A549 (cell line): ENCODE measurements around the gene SETX. TPM values are rescaled to one million over a fixed set of nuclear protein-coding genes. Genes with fewer than 3 reads are reported as not detected.

Source experiments
- ATAC-seq, 2 experiments: fragments of 200-7000 bp in 1 of 2; fragments of >200 bp in 1 of 2; cut with Nextera tagmentation in 1 of 2; cut with Tn5 transposase in 1 of 2; 3 replicates each; pipeline versions ENCODE4 v1.8.0 to v1.9.1; 2018 to 2020; ENCODE audit warnings: mild to moderate bottlenecking in 1 of 2, moderate library complexity in 1 of 2
- CTCF ChIA-PET: fragments of 300-600 bp; sonication (Branson Sonifier 250); formaldehyde crosslinking; extraction: SDS; loops from one replicate; lab custom pipeline; 2021; ENCODE audit warnings: antibody characterized with exemption, inconsistent platforms; lab: Yijun Ruan, JAX
- POLR2A ChIA-PET: fragments of 350-600 bp; formaldehyde crosslinking; extraction: SDS; loops from one replicate; lab custom pipeline; 2021; ENCODE audit warnings: antibody characterized with exemption, inconsistent platforms; lab: Yijun Ruan, JAX
- DNase-seq, 2 experiments: peaks; one replicate each; pipeline versions ENCODE4 v3.0.0 to v3.0.0-alpha.2; 2011 to 2016; ENCODE audit warnings: low read depth in 1 of 2, low spot score in 1 of 2
- FAIRE-seq: peaks from 2 replicates; lab custom pipeline; 2011; peaks lifted over from hg19 to GRCh38; lab: Jason Lieb, UNC
- H3K27ac ChIP-seq, 2 experiments: fragments of >200 bp; sonication (Bioruptor Twin); formaldehyde crosslinking; 3 replicates each; pipeline ENCODE4 v1.5.1; 2016 to 2017
- H3K4me1 ChIP-seq: fragments of >200 bp; sonication (Bioruptor Twin); formaldehyde crosslinking; 3 replicates; pipeline ENCODE4 v1.6.1; 2016
- H3K4me2 ChIP-seq: fragments of >200 bp; sonication (Bioruptor Twin); formaldehyde crosslinking; 3 replicates; pipeline ENCODE4 v1.6.1; 2016
- H3K4me3 ChIP-seq: fragments of >200 bp; sonication (Bioruptor Twin); formaldehyde crosslinking; 3 replicates; pipeline ENCODE4 v1.5.1; 2016
- H3K9me3 ChIP-seq: fragments of >200 bp; sonication (Bioruptor Twin); formaldehyde crosslinking; 3 replicates; pipeline ENCODE4 v1.6.1; 2016
- ATOH8 ChIP-seq: fragments of 250-450 bp; sonication (Bioruptor Pico); IDR thresholded peaks from 2 replicates; pipeline ENCODE4 v1.5.0; 2020; ENCODE audit warnings: low read depth, mild to moderate bottlenecking, moderate library complexity
- BCL3 ChIP-seq: fragments of >200 bp; sonication (Bioruptor Twin); formaldehyde crosslinking; IDR thresholded peaks from 3 replicates; pipeline ENCODE4 v1.6.1; 2016
- CBX2 ChIP-seq: fragments of 200-600 bp; sonication (generic); IDR thresholded peaks from 2 replicates; pipeline ENCODE4 v1.6.1; 2016; ENCODE audit warnings: low read depth, mild to moderate bottlenecking, borderline replicate concordance
- CBX8 ChIP-seq: fragments of 200-600 bp; sonication (generic); IDR thresholded peaks from 2 replicates; pipeline ENCODE4 v1.6.1; 2016
- CEBPB ChIP-seq, 2 experiments: fragments of >200 bp in 1 of 2; sonication (Bioruptor Twin) in 1 of 2; formaldehyde crosslinking in 1 of 2; IDR thresholded peaks; 2 replicates each; pipeline ENCODE4 v1.6.1; 2012 to 2016
- CHD4 ChIP-seq: fragments of 200-600 bp; sonication (generic); IDR thresholded peaks from 2 replicates; pipeline ENCODE4 v1.6.1; 2016; ENCODE audit warnings: antibody characterized with exemption, mild to moderate bottlenecking, borderline replicate concordance
- CTCF ChIP-seq: fragments of >200 bp; sonication (Bioruptor Twin); formaldehyde crosslinking; IDR thresholded peaks from 3 replicates; pipeline ENCODE4 v1.5.1; 2016
- EHMT2 ChIP-seq: fragments of 200-600 bp; sonication (generic); IDR thresholded peaks from 2 replicates; pipeline ENCODE4 v1.6.1; 2016; ENCODE audit warnings: antibody characterized with exemption, low read depth, mild to moderate bottlenecking, moderate library complexity
- ESRRA ChIP-seq: fragments of 150-350 bp; IDR thresholded peaks from 2 replicates; pipeline ENCODE4 v1.6.1; 2014; ENCODE audit warnings: mild to moderate bottlenecking, low read length, borderline replicate concordance
- HOXA7 ChIP-seq: fragments of 250-450 bp; sonication (Bioruptor Pico); IDR thresholded peaks from 2 replicates; pipeline ENCODE4 v1.5.0; 2020; ENCODE audit warnings: mild to moderate bottlenecking, moderate library complexity
- HOXB13 ChIP-seq: fragments of 250-450 bp; sonication (Bioruptor Pico); IDR thresholded peaks from 2 replicates; pipeline ENCODE4 v1.5.0; 2020; ENCODE audit warnings: low read depth, mild to moderate bottlenecking, moderate library complexity
- JUN ChIP-seq, 2 experiments: fragments of >200 bp; sonication (Bioruptor Twin); formaldehyde crosslinking; IDR thresholded peaks; 2 replicates in 1 of 2; 3 replicates in 1 of 2; pipeline ENCODE4 v1.6.1; 2016 to 2017
- MAFK ChIP-seq: fragments of 450-650 bp; IDR thresholded peaks from 2 replicates; pipeline ENCODE4 v1.6.1; 2014; ENCODE audit not compliant: partially characterized antibody
- MAX ChIP-seq: IDR thresholded peaks from 2 replicates; pipeline ENCODE4 v1.6.1; 2012
- MAZ ChIP-seq: fragments of 150-350 bp; IDR thresholded peaks from 2 replicates; pipeline ENCODE4 v1.6.1; 2014; ENCODE audit warnings: antibody characterized with exemption, low read depth, low read length, borderline replicate concordance
- MYC ChIP-seq: IDR thresholded peaks from 2 replicates; pipeline ENCODE4 v1.6.1; 2012; ENCODE audit warnings: mild to moderate bottlenecking, inconsistent platforms, low read length, improper control_type of control experiment, borderline replicate concordance
- NPAS2 ChIP-seq: fragments of 250-450 bp; sonication (Bioruptor Pico); IDR thresholded peaks from 2 replicates; pipeline ENCODE4 v1.8.0; 2022; ENCODE audit warnings: mild to moderate bottlenecking, moderate library complexity, borderline replicate concordance
- NR3C1 ChIP-seq: fragments of >200 bp; sonication (Bioruptor Twin); formaldehyde crosslinking; IDR thresholded peaks from 3 replicates; pipeline ENCODE4 v1.6.1; 2017
- PBX3 ChIP-seq: IDR thresholded peaks from 2 replicates; pipeline ENCODE4 v1.6.1; 2012
- RCOR1 ChIP-seq: fragments of 150-350 bp; IDR thresholded peaks from 2 replicates; pipeline ENCODE4 v1.6.1; 2014; ENCODE audit warnings: antibody characterized with exemption, low read length, low read depth
- REST ChIP-seq: fragments of 200-600 bp; sonication (generic); IDR thresholded peaks from 2 replicates; pipeline ENCODE4 v1.6.1; 2016; ENCODE audit warnings: antibody characterized with exemption, mild to moderate bottlenecking, moderate library complexity
- USF2 ChIP-seq: fragments of 450-650 bp; IDR thresholded peaks from 2 replicates; pipeline ENCODE4 v1.6.1; 2014; ENCODE audit warnings: antibody characterized with exemption
- ZC3H11A ChIP-seq: fragments of 450-650 bp; IDR thresholded peaks from 2 replicates; pipeline ENCODE4 v1.6.1; 2014; ENCODE audit warnings: antibody characterized with exemption, mild to moderate bottlenecking
- ZFP36 ChIP-seq: fragments of 450-650 bp; IDR thresholded peaks from 2 replicates; pipeline ENCODE4 v1.6.1; 2014; ENCODE audit warnings: borderline replicate concordance; ENCODE audit not compliant: partially characterized antibody
- WGBS: methylation state at CpG from one replicate; pipeline ENCODE4 v1.1.6; 2017; ENCODE audit errors: missing lambda C conversion rate; 5-methylcytosine and 5-hydroxymethylcytosine counted together
- polyA plus RNA-seq, 4 experiments: library from polyadenylated mRNA; depleted of rRNA in 3 of 4; stranded (reverse); fragments of >200 nt; fragmentation: RNase III in 1 of 4; extraction: RNeasy Plus Mini Kit Qiagen cat#74134 plus additional on column Dnase treatment in 1 of 4; gene quantifications; 2 replicates in 3 of 4; 3 replicates in 1 of 4; pipeline ENCODE4 v1.2.3, GENCODE V29; 2011 to 2017

Gene SETX
- polyA plus RNA-seq, 2 of the 4 experiments (the other 2 are of a cell fraction) = 14.7 to 34.3 TPM

GRCh38 chr9:132370592-132370991 is 15.8 kb upstream of the SETX start:
- FAIRE-seq (no peak), ATAC-seq (no peak), DNase-seq (no peak)
- H3K9me3 ChIP-seq = no peaks in the 10 kb centered on the region
- ChIA-PET CTCF (no interaction called here), POLR2A (no interaction called here)
- H3K4me2 ChIP-seq = no peak overlapping the region
- H3K4me1 ChIP-seq = no peaks in the 10 kb centered on the region
- WGBS = 80% methylated on average over 4 of the region's 4 CpGs
- H3K4me3 ChIP-seq = no peak overlapping the region
- H3K27ac ChIP-seq = no peak overlapping the region
- TF ChIP-seq NR3C1 = no peak
- TF ChIP-seq CEBPB (IDR thresholded peaks at IDR 0.05) = no peak
- TF ChIP-seq EHMT2 = no peak
- no peak for TF ChIP-seq RCOR1
- no peak for TF ChIP-seq ZFP36
- TF ChIP-seq MYC = no peak
- no peak for TF ChIP-seq HOXA7 (CRISPR knock-in tag)
- no peak for TF ChIP-seq CHD4
- TF ChIP-seq BCL3 = no peak
- TF ChIP-seq MAFK = no peak
- no peak for TF ChIP-seq CBX8
- TF ChIP-seq REST = no peak
- TF ChIP-seq NPAS2 (CRISPR knock-in tag) = no peak
- TF ChIP-seq HOXB13 (CRISPR knock-in tag) = no peak
- no peak for TF ChIP-seq ATOH8 (CRISPR knock-in tag)

GRCh38 chr9:132369421-132369820 is 14.6 kb upstream of the SETX start:
- Histone ChIP-seq H3K4me2 (no peak overlapping the region), H3K4me1 (no peaks in the 10 kb centered on the region), H3K9me3 (no peaks in the 10 kb centered on the region), H3K4me3 (no peak overlapping the region)
- ChIA-PET POLR2A (interaction anchor here (1.4 kb wide), 1 partner anchor 15 kb away, joined by 7 read pairs; the partner anchor contains the start of gene SETX), CTCF (interaction anchor here (1.1 kb wide), 1 partner anchor 9 kb away, joined by 6 read pairs; no protein-coding TSS in a partner anchor)
- FAIRE-seq (no peak), DNase-seq (no peak), ATAC-seq (no peak)
- WGBS = 89% methylated on average over 4 of the region's 4 CpGs
- TF ChIP-seq ESRRA (no peak), CBX2 (no peak), MAX (no peak), EHMT2 (no peak), USF2 (no peak), ZFP36 (no peak), JUN (IDR thresholded peaks at IDR 0.05) (no peak), ZC3H11A (no peak), PBX3 (no peak), MAFK (no peak), CTCF (no peak), HOXA7 (CRISPR knock-in tag) (no peak), MAZ (no peak)
- TF ChIP-seq, all 56 proteins: peak for 0
- H3K27ac ChIP-seq = no peak overlapping the region
